Right lobe of liver (tissue), 4 donors: ENCODE results near the gene COG3.

ENCODE experiments used
- POLR2A ChIP-seq: fragments of 450-650 bp; IDR thresholded peaks from one replicate; pipeline ENCODE4 v1.6.1; 2017; ENCODE audit warnings: antibody characterized with exemption, mild to moderate bottlenecking
- TF ChIP-seq, protein P1 (sequence below), 4 donors: fragments of 200-600 bp in 3 of 4; fragments of 450-650 bp in 1 of 4; IDR thresholded peaks; one replicate each; pipeline versions ENCODE4 v1.5.1 to v1.8.0; 2016 to 2022; ENCODE audit warnings: antibody characterized with exemption in 4 of 4, mild to moderate bottlenecking in 2 of 4
- donor health status: DM: no; HTN: no; CAD: no.
- donor health status: DM: no; HTN: no; CAD: no.
- donor health status: DM: no; HTN: yes; CAD: no.

DNA sequence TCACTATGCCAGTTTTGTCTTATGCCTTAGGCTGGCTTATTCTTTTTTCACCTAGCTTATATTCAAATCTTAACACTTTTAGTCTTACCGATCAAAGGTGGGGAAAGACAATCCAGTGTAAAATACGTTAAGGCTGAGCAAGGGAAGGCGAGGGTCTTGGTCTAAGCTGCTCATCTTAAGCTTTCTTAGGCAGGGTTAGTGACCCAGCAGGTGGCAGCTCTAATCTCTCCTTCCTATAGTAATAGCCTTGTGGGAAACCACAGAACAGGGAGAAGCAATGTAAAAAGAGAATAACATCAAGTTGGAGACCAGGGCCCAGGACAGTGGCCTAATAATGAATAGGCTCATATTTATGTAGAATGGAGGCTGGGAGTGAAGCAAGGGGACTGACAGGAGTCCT lies 45.9 kb downstream of the COG3 start:
- TF ChIP-seq, protein P1, sequence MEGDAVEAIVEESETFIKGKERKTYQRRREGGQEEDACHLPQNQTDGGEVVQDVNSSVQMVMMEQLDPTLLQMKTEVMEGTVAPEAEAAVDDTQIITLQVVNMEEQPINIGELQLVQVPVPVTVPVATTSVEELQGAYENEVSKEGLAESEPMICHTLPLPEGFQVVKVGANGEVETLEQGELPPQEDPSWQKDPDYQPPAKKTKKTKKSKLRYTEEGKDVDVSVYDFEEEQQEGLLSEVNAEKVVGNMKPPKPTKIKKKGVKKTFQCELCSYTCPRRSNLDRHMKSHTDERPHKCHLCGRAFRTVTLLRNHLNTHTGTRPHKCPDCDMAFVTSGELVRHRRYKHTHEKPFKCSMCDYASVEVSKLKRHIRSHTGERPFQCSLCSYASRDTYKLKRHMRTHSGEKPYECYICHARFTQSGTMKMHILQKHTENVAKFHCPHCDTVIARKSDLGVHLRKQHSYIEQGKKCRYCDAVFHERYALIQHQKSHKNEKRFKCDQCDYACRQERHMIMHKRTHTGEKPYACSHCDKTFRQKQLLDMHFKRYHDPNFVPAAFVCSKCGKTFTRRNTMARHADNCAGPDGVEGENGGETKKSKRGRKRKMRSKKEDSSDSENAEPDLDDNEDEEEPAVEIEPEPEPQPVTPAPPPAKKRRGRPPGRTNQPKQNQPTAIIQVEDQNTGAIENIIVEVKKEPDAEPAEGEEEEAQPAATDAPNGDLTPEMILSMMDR (IDR thresholded peaks at IDR 0.05): no peak
- no peak for TF ChIP-seq POLR2A
